Right lobe of liver (tissue), 4 donors: ENCODE results near the gene C1QTNF9B.
"Not testable (repeated sequence)": the region's sequence is repeated elsewhere in the genome, so short reads cannot be mapped to it uniquely, and the experiment has no call there.

ENCODE experiments used
- CTCF ChIP-seq, 4 donors: fragments of 200-600 bp in 3 of 4; fragments of 450-650 bp in 1 of 4; IDR thresholded peaks; one replicate each; pipeline versions ENCODE4 v1.5.1 to v1.8.0; 2016 to 2022; ENCODE audit warnings: antibody characterized with exemption in 4 of 4, mild to moderate bottlenecking in 2 of 4
- POLR2A ChIP-seq: fragments of 450-650 bp; IDR thresholded peaks from one replicate; pipeline ENCODE4 v1.6.1; 2017; ENCODE audit warnings: antibody characterized with exemption, mild to moderate bottlenecking
- donor health status: DM: no; HTN: no; CAD: no.
- donor health status: DM: no; HTN: no; CAD: no.
- donor health status: DM: no; HTN: yes; CAD: no.

GRCh38 chr13:23897452-23897919, at the start of gene C1QTNF9B:
- not testable (repeated sequence) for TF ChIP-seq CTCF (IDR thresholded peaks at IDR 0.05); POLR2A
